EL (cell line): ENCODE data around the gene PRSS35.
A peak's percentile ranks its signal among the peaks of the same experiment; 100 is the strongest.
"Not testable (repeated sequence)": the region's sequence is repeated elsewhere in the genome, so short reads cannot be mapped to it uniquely, and the experiment has no call there.

Experiments used
- DNase-seq: peaks from one replicate; pipeline ENCODE4 v3.0.0-alpha.2; 2016

Gene PRSS35

GRCh38 chr6:83518816-83519480 is 6.6 kb downstream of the PRSS35 start:
- peak; percentile 34 for DNase-seq

GRCh38 chr6:83536034-83536646 is 23.8 kb downstream of the PRSS35 start:
- DNase-seq, result peak; percentile 53

GRCh38 chr6:83536647-83537589 is 24.6 kb downstream of the PRSS35 start:
- no peak for DNase-seq

GRCh38 chr6:83539678-83540077 is 27.3 kb downstream of the PRSS35 start:
- DNase-seq, result no peak

- DNase-seq, result peak; percentile 7
Observed at GRCh38 chr6:83546636-83547035, 34.3 kb downstream of the PRSS35 start.

GRCh38 chr6:83550482-83550881 is 38.1 kb downstream of the PRSS35 start:
- DNase-seq, result not testable (repeated sequence)

- DNase-seq, result not testable (repeated sequence)
Observed at GRCh38 chr6:83551748-83552147, 39.4 kb downstream of the PRSS35 start.

- DNase-seq, result no peak
Observed at GRCh38 chr6:83556871-83557270, 44.5 kb downstream of the PRSS35 start.

- DNase-seq, result no peak
Observed at GRCh38 chr6:83558975-83559374, 46.6 kb downstream of the PRSS35 start.

GRCh38 chr6:83571663-83572185 is 59.4 kb downstream of the PRSS35 start:
- not testable (repeated sequence) for DNase-seq

- no peak for DNase-seq
Observed at GRCh38 chr6:83574783-83575182, 62.4 kb downstream of the PRSS35 start.
